Measurements from ENCODE around the gene FBRS.

DNA sequence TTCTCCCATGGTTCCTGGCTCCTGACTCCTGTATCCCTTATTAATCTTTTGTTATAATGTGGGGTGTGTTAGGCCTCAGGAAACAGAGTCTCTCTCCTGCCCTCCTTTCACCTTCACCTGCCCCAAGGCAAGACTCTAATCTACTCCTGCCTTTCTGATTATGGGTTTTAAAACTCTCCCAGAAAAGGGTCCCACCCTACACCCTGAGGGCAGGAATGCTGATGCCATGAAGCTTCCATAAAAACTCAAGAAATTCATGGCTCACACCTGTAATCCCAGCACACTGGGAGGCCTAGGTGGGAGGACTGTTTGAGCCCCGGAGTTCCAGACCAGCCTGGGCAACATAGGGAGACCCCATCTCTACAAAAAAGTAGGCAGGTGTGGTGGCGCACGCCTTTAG, 22.1 kb downstream of the FBRS start:
- TF ChIP-seq, protein P1, sequence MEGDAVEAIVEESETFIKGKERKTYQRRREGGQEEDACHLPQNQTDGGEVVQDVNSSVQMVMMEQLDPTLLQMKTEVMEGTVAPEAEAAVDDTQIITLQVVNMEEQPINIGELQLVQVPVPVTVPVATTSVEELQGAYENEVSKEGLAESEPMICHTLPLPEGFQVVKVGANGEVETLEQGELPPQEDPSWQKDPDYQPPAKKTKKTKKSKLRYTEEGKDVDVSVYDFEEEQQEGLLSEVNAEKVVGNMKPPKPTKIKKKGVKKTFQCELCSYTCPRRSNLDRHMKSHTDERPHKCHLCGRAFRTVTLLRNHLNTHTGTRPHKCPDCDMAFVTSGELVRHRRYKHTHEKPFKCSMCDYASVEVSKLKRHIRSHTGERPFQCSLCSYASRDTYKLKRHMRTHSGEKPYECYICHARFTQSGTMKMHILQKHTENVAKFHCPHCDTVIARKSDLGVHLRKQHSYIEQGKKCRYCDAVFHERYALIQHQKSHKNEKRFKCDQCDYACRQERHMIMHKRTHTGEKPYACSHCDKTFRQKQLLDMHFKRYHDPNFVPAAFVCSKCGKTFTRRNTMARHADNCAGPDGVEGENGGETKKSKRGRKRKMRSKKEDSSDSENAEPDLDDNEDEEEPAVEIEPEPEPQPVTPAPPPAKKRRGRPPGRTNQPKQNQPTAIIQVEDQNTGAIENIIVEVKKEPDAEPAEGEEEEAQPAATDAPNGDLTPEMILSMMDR (conservative IDR thresholded peaks at IDR 0.05; ENCODE audit: low read length), result no peak
- TF ChIP-seq EZH2phosphoT487 (IDR thresholded peaks at IDR 0.05; ENCODE audit: borderline replicate concordance, low read depth, low read length), result no peak
